DMS153 treated with DMSO at 0.1 percent for 48 hours (cell line): ENCODE results near the gene CSNK2A2.

Experiments
- DNase-seq: peaks from one replicate; lab custom pipeline; 2025; ENCODE audit not compliant: unreplicated experiment; lab: John Stamatoyannopoulos, UW

Gene CSNK2A2

GRCh38 chr16:58198022-58198683 is at the start of gene CSNK2A2:
CSNK2A2 (minus strand) TSS chr16:58198106; CDS start chr16:58197736, 370 bp downstream.
- peak; percentile 47 for DNase-seq

DNA sequence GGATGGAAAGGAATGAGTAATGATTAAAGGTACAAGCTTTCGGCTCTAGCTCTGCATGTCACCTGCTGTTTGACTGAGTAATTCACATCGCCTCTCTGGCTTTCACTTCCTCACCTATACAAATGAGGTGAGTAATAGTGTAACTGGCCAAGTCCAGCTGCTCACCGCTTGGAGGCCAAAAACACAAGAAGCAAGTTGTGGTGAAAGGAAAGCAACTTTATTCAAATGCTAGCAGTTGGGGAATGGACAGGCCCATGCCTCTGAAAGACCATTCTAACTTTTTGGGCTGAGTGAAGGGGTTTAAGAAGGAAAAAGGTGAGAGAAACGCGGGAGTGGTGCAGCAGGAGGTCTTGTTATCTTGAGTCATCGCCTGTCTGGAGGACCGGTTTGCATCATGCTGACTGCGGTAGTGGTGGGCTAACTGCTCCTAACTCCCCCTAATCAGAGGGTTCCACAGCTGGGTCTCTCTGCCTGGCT is 45.7 kb upstream of the CSNK2A2 start:
- no peak for DNase-seq

- DNase-seq: no peak
Observed at GRCh38 chr16:58236831-58237230, 38.9 kb upstream of the CSNK2A2 start.

DNA sequence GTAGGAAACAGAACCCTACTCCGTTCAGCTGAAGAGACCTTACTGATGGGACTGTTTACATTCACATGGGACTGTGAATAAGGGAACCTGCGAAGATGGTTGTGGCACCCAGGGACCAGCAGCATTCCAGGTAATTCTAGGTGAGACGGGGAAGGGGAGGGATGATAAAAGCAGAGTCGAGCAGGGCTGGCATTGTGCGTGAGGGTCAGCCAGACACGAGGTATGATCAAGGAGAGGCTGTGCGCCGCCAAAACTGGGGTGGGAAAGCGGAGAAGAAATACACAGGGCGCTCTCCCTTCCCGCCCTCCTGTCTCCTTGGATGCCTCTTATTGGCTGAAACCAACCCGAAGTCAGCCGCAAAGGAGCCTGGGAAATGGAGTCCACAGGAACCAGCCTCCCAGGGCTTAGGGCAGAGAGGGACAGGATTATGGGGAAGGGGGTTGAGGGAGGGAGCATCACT is 38.4 kb upstream of the CSNK2A2 start:
- DNase-seq: peak; percentile 53

DNA sequence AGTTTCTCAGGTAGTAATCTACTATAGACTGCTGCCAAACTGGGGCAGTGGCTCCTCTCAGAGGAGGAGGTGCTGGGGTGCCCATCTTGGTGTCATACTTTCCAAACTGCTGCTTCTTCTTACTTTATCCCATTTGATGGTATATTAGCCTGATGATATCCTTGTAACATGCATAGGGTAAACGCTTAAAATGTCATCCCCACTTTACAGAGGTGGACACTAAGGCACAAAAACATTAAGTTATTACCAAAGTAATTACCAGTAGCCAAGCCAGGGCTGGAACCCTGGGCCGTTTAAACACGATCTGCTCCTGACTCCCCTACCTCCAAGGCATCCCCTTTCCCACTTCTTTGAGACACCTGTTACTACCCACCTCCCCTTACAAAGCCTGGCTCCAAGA is 37.8 kb upstream of the CSNK2A2 start:
- no peak for DNase-seq

- DNase-seq: no peak
Observed at GRCh38 chr16:58234831-58235595, 37.1 kb upstream of the CSNK2A2 start.

DNA sequence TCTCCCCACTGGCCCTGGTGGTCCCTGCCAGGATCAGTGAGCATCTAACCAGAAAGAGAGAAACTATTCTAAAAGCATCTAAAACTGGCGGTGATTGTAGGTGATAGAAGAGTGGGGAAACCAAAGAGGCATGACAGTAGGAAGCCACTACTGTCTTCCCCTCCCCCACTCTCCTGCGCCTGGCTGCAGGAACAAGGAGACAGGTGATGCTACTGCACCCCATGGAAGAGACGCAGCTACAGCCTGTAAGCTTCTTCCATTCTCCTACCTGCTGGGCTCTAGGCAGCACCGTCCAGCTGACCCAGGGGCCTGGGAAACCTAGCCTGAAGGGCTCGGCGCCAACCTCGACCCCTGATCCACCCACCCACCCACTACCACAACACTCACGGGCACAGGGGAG is 32.4 kb upstream of the CSNK2A2 start:
- DNase-seq: no peak

DNA sequence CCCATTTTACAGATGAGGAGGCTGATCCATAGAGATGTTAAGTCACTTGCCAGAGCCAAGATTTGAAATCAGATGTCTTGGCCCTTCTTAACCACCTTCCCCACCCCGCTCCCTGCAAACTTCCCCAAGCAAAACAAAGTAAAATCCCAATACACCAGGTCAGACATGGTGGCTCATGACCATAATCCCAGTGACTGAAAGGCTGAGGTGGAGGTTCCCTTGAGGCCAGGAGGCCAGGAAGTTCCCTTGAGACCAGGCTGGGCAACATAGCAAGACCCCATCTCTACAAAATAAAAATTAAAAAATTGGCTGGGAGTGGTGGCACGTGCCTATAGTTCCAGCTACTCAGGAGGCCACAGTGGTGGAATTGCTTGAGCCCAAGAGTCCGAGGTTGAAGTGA is 28.9 kb upstream of the CSNK2A2 start:
- no peak for DNase-seq

DNA sequence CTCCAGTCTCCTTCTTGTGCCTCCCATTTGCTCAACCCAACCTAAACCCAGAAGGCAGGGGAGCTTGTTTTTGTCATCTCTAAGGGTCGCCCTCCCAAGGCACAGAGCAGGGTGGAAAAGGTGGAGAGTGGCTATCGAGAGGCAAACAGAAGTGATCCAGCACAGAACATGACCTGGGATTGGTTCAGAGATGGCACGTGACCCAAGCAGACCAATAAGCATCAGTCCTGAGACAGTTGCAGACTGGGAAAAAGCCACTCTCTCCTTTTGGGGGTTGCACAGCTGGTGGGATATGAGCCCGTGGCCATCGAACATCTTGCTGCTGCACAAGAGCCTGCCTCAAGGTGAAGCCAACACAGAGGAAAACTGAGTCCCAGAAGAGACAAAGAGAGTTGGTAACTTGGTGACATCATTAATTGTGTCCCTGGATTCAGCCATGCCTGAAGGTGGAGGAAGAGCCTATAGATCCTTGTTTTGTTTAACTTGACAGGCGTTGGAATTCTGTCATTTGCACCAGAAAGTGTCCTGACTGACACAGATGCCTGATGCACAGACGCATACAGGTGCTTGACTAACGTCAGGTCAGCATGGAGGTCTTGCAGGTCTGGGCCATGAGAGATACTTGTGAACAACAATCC is 28.2 kb upstream of the CSNK2A2 start:
- no peak for DNase-seq

DNA sequence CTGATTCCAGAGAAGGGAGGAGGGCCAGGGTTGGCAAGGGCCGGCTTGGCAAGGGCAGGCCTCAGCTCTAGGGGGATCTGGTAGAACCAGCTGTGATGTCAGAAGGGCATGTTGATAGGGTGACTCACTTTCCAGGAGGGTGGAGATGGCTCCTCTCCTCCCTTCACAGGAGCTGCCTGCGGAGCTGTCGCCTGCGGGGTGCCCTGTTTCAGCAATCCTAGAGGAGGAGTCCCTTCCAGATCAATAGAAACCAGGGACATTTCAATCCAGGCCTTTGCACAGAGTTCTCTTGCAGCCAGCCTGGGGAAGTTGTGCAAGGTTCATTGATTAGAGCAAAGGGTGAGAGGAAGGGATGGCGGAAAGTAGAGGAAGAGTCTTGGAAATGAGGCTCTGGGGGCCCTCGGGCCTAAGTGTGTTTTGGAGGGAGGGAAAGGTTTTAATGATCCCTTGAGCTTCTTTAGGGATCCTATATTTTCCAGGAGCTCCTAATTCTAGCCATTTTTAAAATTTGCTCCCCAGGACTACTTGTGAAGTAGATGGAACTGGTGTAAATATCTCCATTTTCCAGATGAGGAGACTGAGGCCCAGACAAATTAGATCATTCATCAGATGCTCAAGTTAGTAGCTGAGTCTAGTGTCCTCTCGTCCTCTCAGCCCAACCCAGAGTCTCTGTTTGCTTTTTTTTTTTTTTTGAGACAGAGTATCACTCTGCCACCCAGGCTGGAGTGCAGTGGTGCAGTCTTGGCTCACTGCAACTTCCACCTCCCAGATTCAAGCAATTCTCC is 24.8 kb upstream of the CSNK2A2 start:
- DNase-seq: no peak

- no peak for DNase-seq
Observed at GRCh38 chr16:58219432-58219831, 21.5 kb upstream of the CSNK2A2 start.

GRCh38 chr16:58218786-58219185 is 20.9 kb upstream of the CSNK2A2 start:
- DNase-seq: no peak

GRCh38 chr16:58217311-58217925 is 19.5 kb upstream of the CSNK2A2 start:
- no peak for DNase-seq

- DNase-seq: no peak
Observed at GRCh38 chr16:58212824-58213655, 15.1 kb upstream of the CSNK2A2 start.

DNA sequence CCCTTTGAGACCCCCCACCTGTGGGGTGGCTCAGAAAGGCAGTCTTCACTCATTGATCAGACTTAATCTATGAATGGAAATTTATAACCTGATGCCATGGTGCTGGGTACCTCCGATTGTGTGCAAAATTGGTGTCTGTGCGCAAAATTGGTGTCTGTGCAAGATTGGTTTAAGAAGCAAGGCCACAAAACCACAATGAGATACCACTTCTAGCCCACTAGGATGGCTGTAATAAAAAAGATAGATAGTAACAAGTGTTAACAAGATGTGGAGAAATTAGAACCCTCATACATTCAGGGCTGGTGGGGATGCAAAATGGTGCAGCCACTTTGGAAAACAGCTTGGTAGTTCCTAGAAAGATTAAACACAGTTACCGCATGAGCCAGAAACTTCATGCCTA is 13.9 kb upstream of the CSNK2A2 start:
- DNase-seq: no peak

DNA sequence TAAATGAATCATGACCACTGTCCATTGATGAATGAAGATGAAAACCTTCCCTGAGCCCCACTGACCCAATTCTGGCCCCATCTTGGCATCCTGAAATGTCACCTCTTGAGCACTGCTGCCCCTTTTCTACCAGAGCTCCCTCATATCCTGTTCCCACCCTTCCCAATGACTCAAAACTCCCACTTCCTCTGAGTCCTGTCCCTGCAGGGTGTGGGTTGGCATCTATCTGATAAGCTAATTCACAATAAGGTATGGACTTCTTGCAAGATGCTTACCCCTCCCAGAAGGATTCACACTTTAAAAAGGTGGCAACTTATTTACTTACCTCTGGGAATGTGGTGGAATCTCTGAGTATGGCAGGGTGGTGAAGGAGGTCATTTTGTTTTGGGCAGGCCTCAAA is 13.3 kb upstream of the CSNK2A2 start:
- DNase-seq: no peak

DNA sequence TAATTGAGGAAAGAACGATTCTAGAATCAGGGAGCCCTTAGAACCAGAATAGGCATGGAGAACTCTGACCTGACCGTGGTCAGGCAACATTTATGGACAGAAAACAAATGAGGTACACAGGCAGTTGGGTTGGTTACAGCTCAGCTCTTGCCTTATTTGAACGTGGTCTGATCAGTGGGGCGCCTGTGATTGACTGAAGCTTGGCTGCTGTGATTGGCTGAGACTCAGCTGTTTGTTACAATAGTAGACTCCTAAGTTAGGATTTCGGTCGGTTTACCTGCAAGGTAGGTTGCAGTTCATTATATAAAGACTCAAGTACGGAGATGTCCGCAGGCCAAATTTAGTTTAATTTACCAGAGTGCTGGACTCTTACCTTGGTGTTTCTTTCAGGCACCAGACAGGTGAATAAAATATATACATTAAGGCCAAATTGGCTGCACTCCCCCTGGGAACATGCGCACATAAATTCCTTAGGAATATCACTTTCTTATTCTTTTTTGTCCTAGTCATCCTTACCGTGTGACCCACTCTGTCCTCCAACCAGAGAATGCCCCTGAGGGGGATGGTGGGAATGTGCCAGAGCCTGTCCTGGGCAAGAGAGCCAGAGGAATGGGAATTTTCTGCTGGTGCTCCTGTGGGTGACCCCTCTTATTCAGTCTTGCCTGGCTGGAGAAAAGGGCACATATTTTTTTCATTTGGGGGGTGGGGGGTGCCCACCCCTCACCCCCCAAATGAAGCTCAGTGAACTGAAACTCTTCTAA is 7.5 kb upstream of the CSNK2A2 start:
- DNase-seq: no peak

- no peak for DNase-seq
Observed at GRCh38 chr16:58201163-58201562, 3.3 kb upstream of the CSNK2A2 start.
